Vagina (tissue), 2 donors: ENCODE measurements around the gene BCAS1. TPM values are rescaled to one million over a fixed set of nuclear protein-coding genes. Genes with fewer than 3 reads are reported as not detected.

Source experiments
- DNase-seq, 2 donors: peaks; one replicate each; pipeline ENCODE4 v3.0.0-alpha.2; 2017; ENCODE audit errors: extremely low spot score in 2 of 2
- H3K27ac ChIP-seq: fragments of 200-600 bp; sonication (generic); one replicate; pipeline ENCODE4 v1.5.1; 2019
- H3K27me3 ChIP-seq: fragments of 200-600 bp; sonication (generic); one replicate; pipeline ENCODE4 v1.5.1; 2019
- H3K36me3 ChIP-seq, 2 donors: fragments of 200-600 bp; sonication (generic); one replicate each; pipeline ENCODE4 v1.5.1; 2017 to 2019
- H3K4me1 ChIP-seq: fragments of 200-600 bp; sonication (generic); one replicate; pipeline ENCODE4 v1.5.1; 2019
- H3K4me3 ChIP-seq, 2 donors: fragments of 200-600 bp; sonication (generic); 1 replicate in 1 of 2; 2 replicates in 1 of 2; pipeline ENCODE4 v1.5.1; 2016 to 2019
- H3K9me3 ChIP-seq: fragments of 200-600 bp; sonication (generic); one replicate; pipeline ENCODE4 v1.5.1; 2019
- CTCF ChIP-seq, 3 experiments: fragments of 450-650 bp in 2 of 3; fragments of 200-600 bp in 1 of 3; sonication (generic) in 1 of 3; IDR thresholded peaks; one replicate each; pipeline ENCODE4 v1.5.1; 2017 to 2019; ENCODE audit warnings: antibody characterized with exemption in 3 of 3, mild to moderate bottlenecking in 2 of 3, moderate library complexity in 2 of 3
- POLR2A ChIP-seq, 2 donors: fragments of 450-650 bp; IDR thresholded peaks; one replicate each; pipeline ENCODE4 v1.6.1; 2017; ENCODE audit warnings: antibody characterized with exemption in 2 of 2, mild to moderate bottlenecking in 2 of 2, moderate library complexity in 2 of 2
- POLR2AphosphoS5 ChIP-seq, 2 donors: sonication (generic); formaldehyde crosslinking; IDR thresholded peaks; one replicate each; pipeline ENCODE4 v1.9.0; 2017; ENCODE audit warnings: antibody characterized with exemption in 2 of 2, mild to moderate bottlenecking in 2 of 2, low read depth in 1 of 2; ENCODE audit not compliant: insufficient read depth in 1 of 2
- intact Hi-C: fragments of 100-400 bp; cut with DNase I; formaldehyde crosslinking; loops from one replicate; pipeline ENCODE4 v1.15.1; 2023
- total RNA-seq: library from RNA; depleted of rRNA; stranded (reverse); fragments of >200 nt; gene quantifications from one replicate; pipeline ENCODE4 v1.2.3, GENCODE V29; 2016

The BCAS1 gene
- total RNA-seq, 1 donor from 2014 or later: 2.7 TPM

DNA sequence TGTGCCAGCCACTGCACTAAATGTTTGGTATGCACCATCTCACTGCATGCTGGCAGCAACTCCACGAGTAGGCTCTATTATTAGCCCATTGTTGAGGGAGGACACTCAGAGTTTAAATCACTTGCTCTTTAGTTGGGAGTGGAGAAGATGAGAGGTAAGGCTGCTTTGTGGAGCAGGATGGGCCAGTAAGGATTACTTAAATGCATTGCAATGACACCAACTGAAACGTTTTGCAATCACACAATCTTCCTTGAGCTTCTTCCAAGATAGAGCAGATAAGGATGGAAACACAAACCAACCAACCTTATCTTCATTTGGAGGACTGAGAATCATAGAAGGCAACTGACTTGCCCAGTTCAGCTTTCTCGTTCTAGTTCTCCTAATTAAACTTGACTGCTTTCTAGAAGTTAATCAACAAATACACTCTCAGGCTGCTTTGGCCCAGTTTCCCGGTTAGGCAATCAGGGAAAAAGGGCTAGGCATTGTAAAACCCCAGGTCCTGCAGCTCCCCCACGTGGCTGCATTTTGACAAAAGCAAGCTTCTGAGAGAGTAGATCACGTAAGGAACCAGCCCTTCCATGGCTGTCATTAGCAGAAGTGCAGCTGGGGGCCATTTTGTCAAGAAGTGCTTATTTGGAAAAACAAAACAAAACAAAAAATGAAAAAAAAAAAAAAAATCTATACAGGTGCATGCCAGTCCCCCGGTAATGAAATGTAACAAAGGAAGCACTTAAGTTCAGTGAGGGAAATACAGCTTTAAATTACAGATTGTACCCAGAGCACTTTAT is 130.6 kb downstream of the BCAS1 start:
- peak overlapping the region; percentile 65 for H3K27ac ChIP-seq
- intact Hi-C loops: no loop called here
- no peaks in the 10 kb centered on the region for H3K36me3 ChIP-seq
- peaks cover 42% of the 10 kb centered on the region for H3K4me1 ChIP-seq
- TF ChIP-seq POLR2AphosphoS5 (IDR thresholded peaks at IDR 0.05; ENCODE audit: insufficient read depth in 1 of 2, low read depth in 1 of 2) (peak in 1 of 2 donors; percentile 56), CTCF (IDR thresholded peaks at IDR 0.05) (peak; percentile 42 to 87 (median 66)), POLR2A (IDR thresholded peaks at IDR 0.05) (no peak)
- no peaks in the 10 kb centered on the region for H3K9me3 ChIP-seq
- DNase-seq: peak in 1 of 2 donors; percentile 92
- no peaks in the 10 kb centered on the region for H3K27me3 ChIP-seq
- H3K4me3 ChIP-seq: no peak overlapping the region

DNA sequence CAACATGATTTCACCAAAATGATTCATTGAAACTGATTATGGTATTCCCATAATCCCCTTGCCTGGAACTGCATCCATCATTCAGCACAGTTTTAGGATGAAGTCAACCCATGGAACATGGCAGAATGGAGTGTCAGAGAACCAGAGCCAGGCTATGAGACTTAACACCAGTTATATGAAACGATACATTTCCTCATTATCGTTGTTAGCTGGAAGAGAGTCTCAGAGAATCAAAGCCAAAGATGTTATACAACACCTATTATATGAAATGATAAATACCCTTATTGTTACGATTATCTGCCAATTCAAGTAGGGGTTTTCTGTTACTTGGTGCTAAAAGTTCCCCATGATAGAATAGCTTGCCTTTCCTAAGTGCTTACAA is 131.2 kb downstream of the BCAS1 start:
- Histone ChIP-seq H3K4me3 (no peak overlapping the region), H3K27me3 (no peaks in the 10 kb centered on the region), H3K4me1 (peaks cover 47% of the 10 kb centered on the region), H3K9me3 (no peaks in the 10 kb centered on the region), H3K27ac (peak overlapping the region; percentile 65), H3K36me3 (no peaks in the 10 kb centered on the region)
- TF ChIP-seq CTCF (IDR thresholded peaks at IDR 0.05): no peak
- no peak for TF ChIP-seq POLR2A (IDR thresholded peaks at IDR 0.05)
- TF ChIP-seq POLR2AphosphoS5 (IDR thresholded peaks at IDR 0.05; ENCODE audit: insufficient read depth in 1 of 2, low read depth in 1 of 2): no peak
- intact Hi-C loops: no loop called here
- peak in 1 of 2 donors; percentile 13 for DNase-seq

DNA sequence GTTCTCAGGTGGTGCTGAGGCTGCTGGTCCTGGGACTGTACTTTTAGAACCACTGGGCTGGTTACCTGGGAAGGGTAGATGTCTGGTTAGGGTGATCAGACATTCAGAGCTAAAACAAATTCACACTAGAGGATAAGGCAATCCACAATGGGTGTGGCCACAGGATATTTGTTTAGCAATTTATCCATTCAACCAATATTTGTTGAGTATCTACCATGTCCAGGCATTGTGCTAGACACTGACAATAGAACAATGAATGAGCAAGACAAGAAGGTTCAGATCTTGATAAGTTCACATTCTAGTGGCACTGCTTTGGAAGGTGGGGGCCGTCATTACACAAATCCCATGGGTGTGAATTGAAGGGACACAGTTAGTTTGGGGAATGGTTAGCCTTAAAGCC is 131.7 kb downstream of the BCAS1 start:
- Histone ChIP-seq H3K4me1 (peaks cover 50% of the 10 kb centered on the region), H3K27me3 (no peaks in the 10 kb centered on the region), H3K27ac (peak overlapping the region; percentile 65), H3K9me3 (no peaks in the 10 kb centered on the region), H3K4me3 (no peak overlapping the region), H3K36me3 (no peaks in the 10 kb centered on the region)
- intact Hi-C loops: no loop called here
- TF ChIP-seq POLR2AphosphoS5 (IDR thresholded peaks at IDR 0.05; ENCODE audit: insufficient read depth in 1 of 2, low read depth in 1 of 2) (no peak), CTCF (IDR thresholded peaks at IDR 0.05) (no peak), POLR2A (IDR thresholded peaks at IDR 0.05) (no peak)
- DNase-seq: peak in 1 of 2 donors; percentile 32

DNA sequence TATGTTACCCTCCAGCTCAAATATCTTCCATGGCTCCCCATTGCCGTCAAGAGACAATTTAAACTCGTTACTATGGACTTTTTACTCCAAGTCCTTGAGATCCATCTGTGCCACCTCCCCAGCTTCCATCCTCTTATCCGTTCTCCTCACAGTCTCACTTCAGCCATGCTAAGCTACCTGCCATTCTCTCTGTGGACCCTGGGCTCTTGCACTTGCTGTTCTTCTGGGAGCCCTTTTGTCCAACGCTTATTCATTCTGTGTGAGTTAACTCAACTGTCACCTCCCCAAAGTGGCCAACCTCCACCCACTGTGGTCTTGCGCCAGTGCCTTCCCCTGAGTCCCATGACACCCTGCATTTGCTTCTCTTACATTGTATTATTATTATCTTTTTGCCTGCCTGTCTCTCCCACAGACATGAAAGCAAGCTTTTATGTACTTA is 132.4 kb downstream of the BCAS1 start:
- TF ChIP-seq POLR2AphosphoS5 (IDR thresholded peaks at IDR 0.05; ENCODE audit: insufficient read depth in 1 of 2, low read depth in 1 of 2): no peak
- no peak for TF ChIP-seq POLR2A (IDR thresholded peaks at IDR 0.05)
- TF ChIP-seq CTCF (IDR thresholded peaks at IDR 0.05): no peak
- DNase-seq: peak in 1 of 2 donors; percentile 79
- Histone ChIP-seq H3K4me1 (peaks cover 50% of the 10 kb centered on the region), H3K4me3 (no peak overlapping the region), H3K27ac (no peak overlapping the region), H3K27me3 (no peaks in the 10 kb centered on the region), H3K9me3 (no peaks in the 10 kb centered on the region), H3K36me3 (no peaks in the 10 kb centered on the region)
- intact Hi-C loops: no loop called here

DNA sequence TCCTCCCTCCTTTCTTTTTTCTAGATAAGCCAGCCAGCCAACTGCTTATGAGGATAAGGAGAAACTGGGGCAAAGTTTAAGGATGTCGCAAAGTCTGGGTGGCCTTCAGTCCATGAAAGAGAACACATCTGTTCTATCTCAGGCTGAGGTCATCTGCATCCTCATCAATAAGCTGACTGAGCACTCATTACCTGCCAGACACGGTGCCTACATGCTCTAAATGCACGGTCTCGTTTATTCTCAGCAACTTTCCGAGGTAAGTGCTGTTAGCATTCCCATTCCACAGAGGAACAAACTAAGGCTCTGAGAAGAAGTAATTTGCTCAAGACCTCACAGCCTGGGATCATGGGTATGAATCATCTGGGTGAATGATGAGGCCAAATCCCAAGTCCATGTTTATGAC is 133.1 kb downstream of the BCAS1 start:
- Histone ChIP-seq H3K27ac (no peak overlapping the region), H3K27me3 (no peaks in the 10 kb centered on the region), H3K9me3 (no peaks in the 10 kb centered on the region), H3K4me3 (no peak overlapping the region), H3K36me3 (no peaks in the 10 kb centered on the region), H3K4me1 (peaks cover 49% of the 10 kb centered on the region)
- intact Hi-C loops: no loop called here
- TF ChIP-seq POLR2AphosphoS5 (IDR thresholded peaks at IDR 0.05; ENCODE audit: insufficient read depth in 1 of 2, low read depth in 1 of 2): no peak
- no peak for TF ChIP-seq CTCF (IDR thresholded peaks at IDR 0.05)
- no peak for TF ChIP-seq POLR2A (IDR thresholded peaks at IDR 0.05)
- peak in 1 of 2 donors; percentile 60 for DNase-seq
